Activated T-cell treated with anti-CD3 and anti-CD28 coated beads, Interleukin-2, amount 50 U/mL, for 24 hours (primary cell): ENCODE measurements around the gene SFI1.
A peak's percentile ranks its signal among the peaks of the same experiment; 100 is the strongest.

Experiments
- DNase-seq: peaks from one replicate; pipeline ENCODE4 v3.0.0-alpha.2; 2020
- H3K27ac Mint-ChIP-seq: 2 replicates; pipeline ENCODE4 v1.8.0; 2020; ENCODE audit warnings: mild to moderate bottlenecking, mixed read lengths
- H3K27me3 Mint-ChIP-seq: 2 replicates; pipeline ENCODE4 v1.8.0; 2020; ENCODE audit warnings: mixed read lengths
- H3K36me3 Mint-ChIP-seq: 2 replicates; pipeline ENCODE4 v1.8.0; 2020; ENCODE audit warnings: low read depth, mixed read lengths
- H3K4me1 Mint-ChIP-seq: 2 replicates; pipeline ENCODE4 v1.8.0; 2020; ENCODE audit warnings: low read depth, mixed read lengths
- H3K4me3 Mint-ChIP-seq: 2 replicates; pipeline ENCODE4 v1.8.0; 2020; ENCODE audit warnings: mild to moderate bottlenecking, moderate library complexity, mixed read lengths
- H3K9me3 Mint-ChIP-seq: 2 replicates; pipeline ENCODE4 v1.8.0; 2020; ENCODE audit warnings: mixed read lengths

Gene SFI1

GRCh38 chr22:31619611-31620300 lies 123.4 kb downstream of the SFI1 start:
- Mint-ChIP-seq H3K36me3 (peaks cover 87% of the 10 kb centered on the region), H3K27me3 (no peaks in the 10 kb centered on the region)

GRCh38 chr22:31620756-31621480 lies 124.6 kb downstream of the SFI1 start:
- no peak overlapping the region for H3K4me3 Mint-ChIP-seq
- H3K36me3 Mint-ChIP-seq: peaks cover 88% of the 10 kb centered on the region
- peaks cover 34% of the 10 kb centered on the region for H3K4me1 Mint-ChIP-seq
- peak overlapping the region; percentile 82 for H3K27ac Mint-ChIP-seq
- no peaks in the 10 kb centered on the region for H3K9me3 Mint-ChIP-seq
- H3K27me3 Mint-ChIP-seq: no peaks in the 10 kb centered on the region
- no peak for DNase-seq

More at GRCh38 chr22:31619611-31620300, 123.4 kb downstream of the SFI1 start:
- Mint-ChIP-seq H3K4me1 (peaks cover 34% of the 10 kb centered on the region), H3K4me3 (no peak overlapping the region), H3K9me3 (no peaks in the 10 kb centered on the region), H3K27ac (peak overlapping the region; percentile 82)
- no peak for DNase-seq

- no peak for DNase-seq
- Mint-ChIP-seq H3K9me3 (no peaks in the 10 kb centered on the region), H3K27me3 (no peaks in the 10 kb centered on the region), H3K4me1 (peaks cover 34% of the 10 kb centered on the region), H3K4me3 (no peak overlapping the region), H3K36me3 (peaks cover 91% of the 10 kb centered on the region), H3K27ac (peak overlapping the region; percentile 82)
Measured at GRCh38 chr22:31621507-31622124, 125.3 kb downstream of the SFI1 start.

- peaks cover 40% of the 10 kb centered on the region for H3K4me1 Mint-ChIP-seq
- H3K4me3 Mint-ChIP-seq: no peak overlapping the region
- H3K27ac Mint-ChIP-seq: peak overlapping the region; percentile 82
- peaks cover 91% of the 10 kb centered on the region for H3K36me3 Mint-ChIP-seq
- no peaks in the 10 kb centered on the region for H3K27me3 Mint-ChIP-seq
- H3K9me3 Mint-ChIP-seq: no peaks in the 10 kb centered on the region
- DNase-seq: no peak
Measured at GRCh38 chr22:31622980-31623379, 126.6 kb downstream of the SFI1 start.

GRCh38 chr22:31623592-31624304 lies 127.4 kb downstream of the SFI1 start:
- no peaks in the 10 kb centered on the region for H3K27me3 Mint-ChIP-seq
- peaks cover 48% of the 10 kb centered on the region for H3K4me1 Mint-ChIP-seq
- H3K36me3 Mint-ChIP-seq: peaks cover 91% of the 10 kb centered on the region
- no peak overlapping the region for H3K4me3 Mint-ChIP-seq
- H3K27ac Mint-ChIP-seq: peak overlapping the region; percentile 82
- no peaks in the 10 kb centered on the region for H3K9me3 Mint-ChIP-seq
- DNase-seq: no peak

- Mint-ChIP-seq H3K9me3 (no peaks in the 10 kb centered on the region), H3K4me1 (peaks cover 58% of the 10 kb centered on the region), H3K4me3 (no peak overlapping the region), H3K27me3 (no peaks in the 10 kb centered on the region), H3K36me3 (peaks cover 87% of the 10 kb centered on the region), H3K27ac (peak overlapping the region; percentile 84)
- no peak for DNase-seq
Measured at GRCh38 chr22:31625257-31625640, 128.9 kb downstream of the SFI1 start.

GRCh38 chr22:31625661-31626426 lies 129.5 kb downstream of the SFI1 start:
- no peaks in the 10 kb centered on the region for H3K27me3 Mint-ChIP-seq
- H3K4me1 Mint-ChIP-seq: peaks cover 58% of the 10 kb centered on the region
- no peak for DNase-seq
- H3K27ac Mint-ChIP-seq: peak overlapping the region; percentile 96
- H3K4me3 Mint-ChIP-seq: no peak overlapping the region
- H3K36me3 Mint-ChIP-seq: peaks cover 83% of the 10 kb centered on the region
- no peaks in the 10 kb centered on the region for H3K9me3 Mint-ChIP-seq

GRCh38 chr22:31626427-31627150 lies 130.3 kb downstream of the SFI1 start:
- H3K4me1 Mint-ChIP-seq: peaks cover 65% of the 10 kb centered on the region

GRCh38 chr22:31627223-31627731 lies 130.9 kb downstream of the SFI1 start:
- Mint-ChIP-seq H3K9me3 (no peaks in the 10 kb centered on the region), H3K27ac (peak overlapping the region; percentile 96), H3K36me3 (peaks cover 68% of the 10 kb centered on the region), H3K27me3 (no peaks in the 10 kb centered on the region), H3K4me1 (peaks cover 66% of the 10 kb centered on the region), H3K4me3 (peak overlapping the region; percentile 23)
- DNase-seq: no peak

More at GRCh38 chr22:31626427-31627150, 130.3 kb downstream of the SFI1 start:
- H3K9me3 Mint-ChIP-seq: no peaks in the 10 kb centered on the region
- peak overlapping the region; percentile 96 for H3K27ac Mint-ChIP-seq
- DNase-seq: no peak
- H3K4me3 Mint-ChIP-seq: peak overlapping the region; percentile 8
- H3K27me3 Mint-ChIP-seq: no peaks in the 10 kb centered on the region
- H3K36me3 Mint-ChIP-seq: peaks cover 75% of the 10 kb centered on the region

GRCh38 chr22:31628362-31628761 lies 132.0 kb downstream of the SFI1 start:
- no peak for DNase-seq
- Mint-ChIP-seq H3K9me3 (no peaks in the 10 kb centered on the region), H3K27ac (peak overlapping the region; percentile 96), H3K4me1 (peaks cover 71% of the 10 kb centered on the region), H3K27me3 (no peaks in the 10 kb centered on the region), H3K36me3 (peaks cover 59% of the 10 kb centered on the region), H3K4me3 (peak overlapping the region; percentile 87)

- Mint-ChIP-seq H3K9me3 (no peaks in the 10 kb centered on the region), H3K27me3 (no peaks in the 10 kb centered on the region), H3K27ac (peak overlapping the region; percentile 96), H3K4me3 (peak overlapping the region; percentile 87), H3K4me1 (peaks cover 77% of the 10 kb centered on the region), H3K36me3 (peaks cover 57% of the 10 kb centered on the region)
- no peak for DNase-seq
Measured at GRCh38 chr22:31628969-31629708, 132.8 kb downstream of the SFI1 start.

GRCh38 chr22:31629741-31630184 lies 133.4 kb downstream of the SFI1 start:
- H3K4me1 Mint-ChIP-seq: peaks cover 75% of the 10 kb centered on the region
- H3K27ac Mint-ChIP-seq: peak overlapping the region; percentile 96
- DNase-seq: no peak
- H3K36me3 Mint-ChIP-seq: peaks cover 51% of the 10 kb centered on the region
- peak overlapping the region; percentile 87 for H3K4me3 Mint-ChIP-seq
- no peaks in the 10 kb centered on the region for H3K9me3 Mint-ChIP-seq
- no peaks in the 10 kb centered on the region for H3K27me3 Mint-ChIP-seq
